Esophagus muscularis mucosa (tissue), 3 donors: ENCODE results near the gene TMEM108.

Source experiments
- POLR2A ChIP-seq: fragments of 450-650 bp; IDR thresholded peaks from one replicate; pipeline ENCODE4 v1.6.1; 2017; ENCODE audit warnings: antibody characterized with exemption, moderate library complexity, mild to moderate bottlenecking, low read depth
- TF ChIP-seq, protein P1 (sequence below), 3 experiments: fragments of 200-600 bp in 2 of 3; fragments of 450-650 bp in 1 of 3; sonication (generic) in 2 of 3; IDR thresholded peaks; one replicate each; pipeline ENCODE4 v1.5.1; 2017 to 2019; ENCODE audit warnings: antibody characterized with exemption in 3 of 3, mild to moderate bottlenecking in 2 of 3, moderate library complexity in 1 of 3

DNA sequence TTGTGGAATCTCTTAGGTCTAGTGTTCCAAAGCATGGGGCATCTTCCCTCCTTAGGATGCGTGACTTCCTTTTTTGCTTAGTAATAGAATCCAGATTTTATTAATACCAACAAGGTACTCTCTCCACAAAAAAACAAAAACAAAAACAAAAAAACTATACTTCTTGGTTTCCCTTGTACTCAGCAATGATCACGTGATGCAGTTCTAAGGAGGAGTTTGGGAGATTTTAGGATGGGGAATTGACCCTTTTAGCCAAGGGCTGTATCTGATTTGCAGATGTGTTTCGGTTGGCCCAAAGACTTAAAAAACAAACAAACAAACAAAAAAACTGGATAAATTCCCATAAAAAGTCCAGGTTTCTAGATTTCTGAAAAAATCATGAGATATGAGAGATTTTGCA, 12.6 kb upstream of the TMEM108 start:
- TF ChIP-seq, protein P1, sequence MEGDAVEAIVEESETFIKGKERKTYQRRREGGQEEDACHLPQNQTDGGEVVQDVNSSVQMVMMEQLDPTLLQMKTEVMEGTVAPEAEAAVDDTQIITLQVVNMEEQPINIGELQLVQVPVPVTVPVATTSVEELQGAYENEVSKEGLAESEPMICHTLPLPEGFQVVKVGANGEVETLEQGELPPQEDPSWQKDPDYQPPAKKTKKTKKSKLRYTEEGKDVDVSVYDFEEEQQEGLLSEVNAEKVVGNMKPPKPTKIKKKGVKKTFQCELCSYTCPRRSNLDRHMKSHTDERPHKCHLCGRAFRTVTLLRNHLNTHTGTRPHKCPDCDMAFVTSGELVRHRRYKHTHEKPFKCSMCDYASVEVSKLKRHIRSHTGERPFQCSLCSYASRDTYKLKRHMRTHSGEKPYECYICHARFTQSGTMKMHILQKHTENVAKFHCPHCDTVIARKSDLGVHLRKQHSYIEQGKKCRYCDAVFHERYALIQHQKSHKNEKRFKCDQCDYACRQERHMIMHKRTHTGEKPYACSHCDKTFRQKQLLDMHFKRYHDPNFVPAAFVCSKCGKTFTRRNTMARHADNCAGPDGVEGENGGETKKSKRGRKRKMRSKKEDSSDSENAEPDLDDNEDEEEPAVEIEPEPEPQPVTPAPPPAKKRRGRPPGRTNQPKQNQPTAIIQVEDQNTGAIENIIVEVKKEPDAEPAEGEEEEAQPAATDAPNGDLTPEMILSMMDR (IDR thresholded peaks at IDR 0.05), result no peak
- TF ChIP-seq POLR2A, result no peak
